KBM-7 (cell line): ENCODE results near the gene GAS7.

Experiments
- DNase-seq: peaks from one replicate; pipeline ENCODE4 v3.0.0-alpha.2; 2015
- in situ Hi-C: fragments of 300-500 bp; cut with MboI; formaldehyde crosslinking; loops from 2 replicates; pipeline ENCODE4 v1.14.3; 2020; ENCODE audit warnings: low sequenced_read_pairs, low pct_unique_long_range_greater_than_20kb, mixed read lengths

GAS7 gene

DNA sequence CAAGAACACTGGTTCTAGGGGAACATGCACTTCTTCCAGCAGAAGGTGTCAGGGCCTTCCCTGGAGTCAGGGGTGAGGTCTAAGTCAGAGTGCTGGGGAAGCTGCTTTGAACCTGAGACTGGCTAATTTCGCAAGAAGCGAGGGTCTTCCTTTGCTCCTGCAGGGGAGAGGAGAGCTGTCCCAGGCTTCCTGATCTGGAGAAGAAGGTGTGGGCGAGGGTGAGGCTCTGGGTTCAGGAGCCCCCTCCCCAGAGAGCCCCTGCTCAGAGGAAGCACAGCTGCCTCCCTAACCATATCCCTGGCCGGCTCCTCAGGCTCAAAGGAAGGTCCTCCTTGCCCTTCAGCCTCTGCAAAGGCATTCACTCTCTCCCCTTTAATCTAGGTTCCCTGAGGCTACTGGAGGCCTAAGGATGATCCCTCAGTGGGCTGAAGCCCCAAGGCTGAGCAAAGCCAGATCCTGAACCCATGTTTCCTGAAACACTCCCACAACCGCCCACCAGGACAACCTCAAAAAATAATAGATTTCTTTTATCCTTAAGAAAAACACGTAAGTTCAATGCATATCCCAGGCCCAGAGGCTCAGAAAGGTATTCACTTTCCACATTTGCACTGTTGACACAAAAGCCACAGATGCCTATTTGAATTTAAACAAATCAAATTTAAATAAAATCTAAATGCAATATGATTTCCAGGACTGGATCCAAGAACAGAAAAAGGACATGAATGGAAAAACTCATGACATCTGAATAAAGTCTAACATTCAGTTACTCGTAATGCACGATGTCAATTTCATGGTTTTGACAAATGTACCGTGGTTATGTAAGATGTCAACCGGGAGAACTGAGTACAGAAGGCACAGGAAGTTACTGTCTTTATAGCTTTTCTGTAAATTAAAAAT is 221.9 kb downstream of the GAS7 start:
- in situ Hi-C loops, result no loop called here

GRCh38 chr17:9974448-9975381 is 223.7 kb downstream of the GAS7 start:
- no peak for DNase-seq
- in situ Hi-C loops, result no loop called here

More for the DNA sequence above, 221.9 kb downstream of the GAS7 start:
- no peak for DNase-seq

GRCh38 chr17:9973669-9974447 is 224.5 kb downstream of the GAS7 start:
- no peak for DNase-seq
- in situ Hi-C loops, result no loop called here

GRCh38 chr17:9971991-9972390 is 226.4 kb downstream of the GAS7 start:
- in situ Hi-C loops, result no loop called here
- no peak for DNase-seq

GRCh38 chr17:9969301-9969935 is 229.0 kb downstream of the GAS7 start:
- DNase-seq, result no peak
- in situ Hi-C loops, result no loop called here

DNA sequence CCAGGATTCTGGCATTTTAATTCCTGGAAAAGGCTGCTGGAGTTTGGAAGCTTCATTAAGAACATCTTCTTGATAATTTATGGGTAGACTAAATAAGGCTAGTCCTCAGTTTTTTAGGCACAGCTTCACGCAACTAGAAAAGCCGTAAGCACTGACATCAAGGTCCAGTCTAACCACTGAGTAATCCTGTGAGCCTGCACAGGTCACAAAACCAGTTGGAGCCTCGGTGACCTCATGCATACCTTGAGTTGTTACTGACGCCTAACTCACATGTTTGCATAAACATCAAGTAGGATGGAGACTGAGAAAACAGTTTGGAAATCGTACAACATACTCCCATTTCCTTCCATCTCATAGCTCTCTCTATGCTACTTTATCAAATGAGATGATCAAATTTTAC is 229.5 kb downstream of the GAS7 start:
- in situ Hi-C loops, result no loop called here
- no peak for DNase-seq

GRCh38 chr17:9968008-9968407 is 230.4 kb downstream of the GAS7 start:
- DNase-seq, result no peak
- in situ Hi-C loops, result no loop called here

DNA sequence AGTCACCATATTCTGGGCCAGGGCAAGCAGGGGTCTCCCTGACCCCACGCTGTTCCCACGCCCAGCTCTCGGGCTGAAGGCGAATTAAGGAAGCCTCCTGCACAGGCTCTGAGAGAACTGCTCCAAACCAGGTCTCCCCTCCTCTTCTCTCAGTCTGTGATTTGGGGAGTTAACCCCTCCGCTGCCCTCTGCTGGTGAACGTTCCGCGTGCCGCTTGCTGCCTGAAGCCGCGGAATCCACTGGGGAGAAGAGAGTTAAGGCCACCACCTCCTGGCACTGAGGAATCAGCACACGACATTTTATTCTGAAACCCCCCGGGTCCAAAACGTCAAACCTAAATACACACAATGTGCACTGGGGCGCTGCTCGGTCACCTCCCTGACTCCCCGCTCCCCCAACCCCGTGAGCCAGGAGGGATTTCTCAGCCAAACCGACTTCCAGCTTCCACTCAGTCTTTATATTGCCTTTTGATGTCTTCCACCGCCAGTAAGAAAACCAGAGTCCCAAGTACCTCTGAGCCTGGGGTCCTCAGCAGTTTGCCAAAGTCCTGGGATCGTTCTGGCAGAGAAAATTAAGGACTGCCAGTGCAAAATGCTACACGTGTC is 238.9 kb downstream of the GAS7 start:
- peak; percentile 62 for DNase-seq
- in situ Hi-C loops, result no loop called here

DNA sequence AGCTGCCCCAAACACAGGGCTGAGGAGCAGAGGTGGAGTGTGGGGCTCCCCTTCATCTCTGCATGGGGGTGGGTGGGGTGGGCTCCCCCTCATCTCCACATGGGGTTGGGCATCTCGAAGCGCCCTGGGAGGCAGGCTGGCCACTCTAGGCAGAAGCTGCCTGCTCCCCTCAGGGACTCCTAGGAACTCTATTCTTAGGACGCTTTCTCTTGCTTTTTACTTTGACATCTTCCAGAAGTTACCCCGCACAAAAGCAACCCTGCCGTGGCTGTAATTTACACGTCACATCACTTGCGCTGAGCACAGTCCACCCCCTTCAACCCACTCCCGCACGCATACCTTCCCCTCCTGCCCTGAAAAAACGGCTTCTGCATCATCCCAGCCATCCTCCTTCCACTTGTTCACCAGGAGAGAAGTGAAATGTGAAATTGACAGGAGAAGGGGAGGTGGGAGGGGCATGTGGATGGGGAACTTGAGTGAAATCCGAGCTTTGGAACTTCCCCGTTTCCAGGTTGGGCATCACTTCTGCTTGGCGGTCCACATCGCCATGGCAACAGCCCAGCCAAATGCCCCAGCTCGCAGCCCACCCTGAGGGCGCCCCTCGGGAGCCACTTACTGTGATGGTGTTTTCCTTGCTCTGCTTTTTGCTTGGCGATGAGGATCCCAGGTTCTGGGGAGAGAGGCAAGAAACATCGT is 239.7 kb downstream of the GAS7 start:
- in situ Hi-C loops, result no loop called here
- peak; percentile 28 for DNase-seq

DNA sequence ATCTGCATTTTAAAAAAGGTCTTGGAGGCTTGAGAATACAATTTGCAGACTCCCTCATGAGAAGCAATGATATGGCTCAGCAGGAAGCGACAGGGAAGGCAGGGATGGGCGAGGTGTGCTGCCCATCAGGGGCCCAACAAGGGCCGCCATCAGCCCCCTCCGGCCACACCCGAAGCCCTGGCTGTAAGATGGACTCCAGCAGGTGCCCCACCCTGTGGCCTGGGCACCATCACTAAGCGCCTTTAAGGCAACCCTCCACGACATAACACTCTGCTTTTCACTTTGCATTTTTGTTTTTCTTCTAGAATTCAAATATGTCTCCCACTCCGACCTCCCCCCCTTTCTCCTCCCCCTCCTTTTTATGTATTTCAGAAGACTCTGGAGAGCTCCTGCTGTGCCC is 241.2 kb downstream of the GAS7 start:
- in situ Hi-C loops, result no loop called here
- no peak for DNase-seq

GRCh38 chr17:9956474-9957131 is 241.8 kb downstream of the GAS7 start:
- DNase-seq, result no peak
- in situ Hi-C loops, result no loop called here

GRCh38 chr17:9953492-9953891 is 244.9 kb downstream of the GAS7 start:
- in situ Hi-C loops, result no loop called here

DNA sequence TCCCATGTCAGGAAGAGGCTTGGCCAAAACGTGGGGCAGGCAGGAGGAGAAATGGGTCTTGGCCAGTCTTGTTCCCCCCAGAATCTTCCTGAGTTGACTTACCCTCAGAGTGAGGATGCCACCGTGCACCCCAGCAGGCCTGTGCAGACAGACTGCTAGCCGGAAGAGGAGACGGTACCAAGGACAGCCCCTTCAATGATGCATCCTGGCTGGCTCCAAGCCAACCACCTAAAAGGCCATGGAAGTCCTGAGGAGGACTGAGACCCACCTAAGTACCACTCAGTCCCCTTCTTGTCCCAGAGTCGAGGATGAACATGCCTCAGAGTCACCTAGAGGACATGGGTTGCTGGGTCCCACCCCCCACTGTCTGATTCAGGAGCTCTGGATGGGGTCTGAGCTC is 246.6 kb downstream of the GAS7 start:
- in situ Hi-C loops, result no loop called here
- DNase-seq, result no peak

More at GRCh38 chr17:9953492-9953891, 244.9 kb downstream of the GAS7 start:
- DNase-seq, result no peak

- in situ Hi-C loops, result loop anchor here (25.0 kb wide), 1 partner anchor 413 kb away; the partner anchor contains the start of gene MYH13
- DNase-seq, result no peak
Measured at GRCh38 chr17:9948928-9949327, 249.5 kb downstream of the GAS7 start.

GRCh38 chr17:9944704-9945103 is 253.7 kb downstream of the GAS7 start:
- no peak for DNase-seq
- in situ Hi-C loops, result loop anchor here (25.0 kb wide), 1 partner anchor 418 kb away; the partner anchor contains the start of gene MYH13

GRCh38 chr17:9943343-9943742 is 255.1 kb downstream of the GAS7 start:
- no peak for DNase-seq
- in situ Hi-C loops, result loop anchor here (25.0 kb wide), 1 partner anchor 419 kb away; the partner anchor contains the start of gene MYH13

- in situ Hi-C loops, result loop anchor here (25.0 kb wide), 1 partner anchor 419 kb away; the partner anchor contains the start of gene MYH13
- no peak for DNase-seq
Measured at GRCh38 chr17:9942885-9943284, 255.5 kb downstream of the GAS7 start.
